Measurements from ENCODE around the gene PALLD.
"Not testable (repeated sequence)": the region's sequence is repeated elsewhere in the genome, so short reads cannot be mapped to it uniquely, and the experiment has no call there.

PALLD gene

DNA sequence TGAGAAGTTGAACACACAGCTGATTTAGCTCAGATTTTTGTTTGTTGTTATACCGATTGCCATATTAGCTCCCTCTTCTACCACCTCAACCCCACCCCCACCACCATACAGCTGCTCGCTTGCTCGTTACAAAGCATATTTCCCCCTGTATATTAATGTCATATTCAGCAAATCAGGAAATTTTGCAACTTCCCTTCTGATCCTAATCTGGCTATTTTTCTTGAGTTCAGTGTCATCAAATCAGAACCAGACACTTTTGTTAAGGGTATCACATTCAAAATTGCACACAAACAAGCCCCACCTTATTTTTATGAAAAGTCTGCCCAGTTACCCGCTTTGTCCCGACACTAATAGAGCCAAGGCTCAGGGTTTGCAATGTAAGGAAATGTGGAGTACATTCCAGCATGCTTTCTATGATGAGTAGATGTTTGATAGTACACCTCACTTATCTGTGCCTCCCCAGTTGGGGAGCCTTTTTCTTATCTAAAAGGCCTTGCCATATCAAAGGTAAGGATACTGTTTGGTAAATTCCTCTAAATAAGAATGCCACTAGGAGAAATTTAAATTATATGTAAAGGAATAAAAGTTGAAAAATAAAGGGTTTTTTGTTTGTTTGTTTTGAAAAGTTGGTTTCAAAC lies 301.0 kb downstream of the PALLD start:
- no peaks in the 10 kb centered on the region for H3K27me3 ChIP-seq (ENCODE audit: insufficient read depth, low read depth, severe bottlenecking)
- no peak for DNase-seq
- no peak overlapping the region for H3K27ac ChIP-seq
- H3K4me3 ChIP-seq (ENCODE audit: low read depth, low read length), result no peak overlapping the region
- peaks cover 5% of the 10 kb centered on the region for H3K9me3 ChIP-seq (ENCODE audit: severe bottlenecking)
- TF ChIP-seq, protein P1, sequence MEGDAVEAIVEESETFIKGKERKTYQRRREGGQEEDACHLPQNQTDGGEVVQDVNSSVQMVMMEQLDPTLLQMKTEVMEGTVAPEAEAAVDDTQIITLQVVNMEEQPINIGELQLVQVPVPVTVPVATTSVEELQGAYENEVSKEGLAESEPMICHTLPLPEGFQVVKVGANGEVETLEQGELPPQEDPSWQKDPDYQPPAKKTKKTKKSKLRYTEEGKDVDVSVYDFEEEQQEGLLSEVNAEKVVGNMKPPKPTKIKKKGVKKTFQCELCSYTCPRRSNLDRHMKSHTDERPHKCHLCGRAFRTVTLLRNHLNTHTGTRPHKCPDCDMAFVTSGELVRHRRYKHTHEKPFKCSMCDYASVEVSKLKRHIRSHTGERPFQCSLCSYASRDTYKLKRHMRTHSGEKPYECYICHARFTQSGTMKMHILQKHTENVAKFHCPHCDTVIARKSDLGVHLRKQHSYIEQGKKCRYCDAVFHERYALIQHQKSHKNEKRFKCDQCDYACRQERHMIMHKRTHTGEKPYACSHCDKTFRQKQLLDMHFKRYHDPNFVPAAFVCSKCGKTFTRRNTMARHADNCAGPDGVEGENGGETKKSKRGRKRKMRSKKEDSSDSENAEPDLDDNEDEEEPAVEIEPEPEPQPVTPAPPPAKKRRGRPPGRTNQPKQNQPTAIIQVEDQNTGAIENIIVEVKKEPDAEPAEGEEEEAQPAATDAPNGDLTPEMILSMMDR (IDR thresholded peaks at IDR 0.05; ENCODE audit: low read depth, low read length), result no peak
- H3K36me3 ChIP-seq, result no peaks in the 10 kb centered on the region

DNA sequence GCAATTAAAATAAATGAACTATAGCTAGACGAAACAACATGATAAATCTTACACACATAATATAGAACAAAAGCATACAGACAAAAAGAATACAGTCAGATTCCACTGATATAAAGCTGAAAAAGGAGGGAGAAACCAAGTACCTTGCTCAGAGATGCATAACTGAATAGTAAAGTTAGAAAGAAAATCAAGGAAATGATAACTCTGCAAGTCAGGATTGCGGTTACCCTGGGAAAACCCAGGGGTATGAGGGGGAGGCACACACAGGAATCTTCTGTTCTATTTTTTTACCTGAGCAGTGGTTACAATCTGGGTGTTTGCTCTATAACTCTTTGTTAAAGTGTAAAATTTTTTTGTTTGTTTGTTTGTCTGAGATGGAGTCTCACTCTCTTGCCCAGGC lies 304.1 kb downstream of the PALLD start:
- Histone ChIP-seq H3K4me3 (ENCODE audit: low read depth, low read length) (no peak overlapping the region), H3K36me3 (no peaks in the 10 kb centered on the region), H3K9me3 (ENCODE audit: severe bottlenecking) (peaks cover 5% of the 10 kb centered on the region), H3K27ac (no peak overlapping the region), H3K27me3 (ENCODE audit: insufficient read depth, low read depth, severe bottlenecking) (no peaks in the 10 kb centered on the region)
- TF ChIP-seq, protein P1 (IDR thresholded peaks at IDR 0.05; ENCODE audit: low read depth, low read length), result no peak
- DNase-seq, result no peak

DNA sequence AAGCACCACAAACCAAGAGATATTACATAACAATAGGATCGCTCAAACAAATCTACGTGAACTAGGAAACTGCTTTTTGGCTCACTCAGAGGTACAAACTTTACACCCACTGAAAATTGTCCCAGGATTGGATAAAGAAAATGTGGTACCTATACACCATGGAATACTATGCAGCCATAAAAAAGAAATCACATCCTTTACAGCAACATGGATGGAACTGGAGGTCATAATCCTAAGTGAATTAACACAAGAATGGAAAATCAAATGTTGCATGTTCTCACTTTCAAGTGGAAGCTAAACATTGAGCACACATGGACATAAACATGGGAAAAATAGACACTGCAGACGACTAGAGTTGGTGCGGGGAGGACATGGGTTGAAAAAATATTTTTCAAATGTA lies 305.4 kb downstream of the PALLD start:
- H3K27ac ChIP-seq, result no peak overlapping the region
- H3K9me3 ChIP-seq (ENCODE audit: severe bottlenecking), result peaks cover 5% of the 10 kb centered on the region
- H3K4me3 ChIP-seq (ENCODE audit: low read depth, low read length), result no peak overlapping the region
- H3K27me3 ChIP-seq (ENCODE audit: insufficient read depth, low read depth, severe bottlenecking), result no peaks in the 10 kb centered on the region
- DNase-seq, result no peak
- no peaks in the 10 kb centered on the region for H3K36me3 ChIP-seq
- TF ChIP-seq, protein P1 (IDR thresholded peaks at IDR 0.05; ENCODE audit: low read depth, low read length), result no peak

DNA sequence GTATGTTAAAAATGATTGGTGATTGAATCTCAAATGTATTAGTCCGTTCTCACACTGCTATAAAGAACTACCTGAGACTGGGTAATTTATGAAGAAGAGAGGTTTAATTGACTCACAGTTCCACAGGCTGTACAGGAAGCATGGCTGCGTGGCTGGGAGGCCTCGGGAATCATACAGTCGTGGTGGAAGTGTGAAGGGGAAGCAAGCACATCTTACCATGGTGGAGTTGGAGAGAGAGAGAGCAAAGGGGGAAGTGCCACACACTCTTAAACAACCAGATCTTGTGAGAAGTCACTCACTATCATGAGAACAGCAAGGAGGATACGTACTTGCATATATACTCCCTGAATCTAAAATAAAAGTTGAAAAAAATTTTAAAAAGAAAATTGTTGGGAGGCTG lies 306.2 kb downstream of the PALLD start:
- not testable (repeated sequence) for DNase-seq; H3K36me3 ChIP-seq; H3K9me3 ChIP-seq (ENCODE audit: severe bottlenecking); H3K4me3 ChIP-seq (ENCODE audit: low read depth, low read length); H3K27ac ChIP-seq; H3K27me3 ChIP-seq (ENCODE audit: insufficient read depth, low read depth, severe bottlenecking)

DNA sequence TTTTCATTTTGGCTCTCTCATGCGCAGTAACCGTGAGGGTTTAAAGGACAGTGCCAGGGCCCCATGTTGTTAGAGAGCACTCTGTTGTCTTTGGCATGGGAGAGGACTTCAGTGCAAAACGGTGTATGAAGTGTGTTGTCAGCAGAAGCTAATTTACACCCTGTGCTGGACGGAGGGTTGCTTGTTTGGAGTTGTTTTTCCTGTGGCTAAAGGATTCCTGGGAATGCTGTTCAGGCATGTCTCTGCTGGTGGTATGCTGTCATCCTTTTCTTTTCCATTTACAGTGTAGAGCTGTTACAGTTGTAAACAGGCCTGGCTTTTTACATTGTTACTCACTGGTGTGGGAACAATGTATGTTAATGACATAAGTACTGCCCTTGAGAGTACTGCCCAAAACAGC lies 306.9 kb downstream of the PALLD start:
- DNase-seq, result no peak
- Histone ChIP-seq H3K36me3 (no peaks in the 10 kb centered on the region), H3K27ac (no peak overlapping the region)

DNA sequence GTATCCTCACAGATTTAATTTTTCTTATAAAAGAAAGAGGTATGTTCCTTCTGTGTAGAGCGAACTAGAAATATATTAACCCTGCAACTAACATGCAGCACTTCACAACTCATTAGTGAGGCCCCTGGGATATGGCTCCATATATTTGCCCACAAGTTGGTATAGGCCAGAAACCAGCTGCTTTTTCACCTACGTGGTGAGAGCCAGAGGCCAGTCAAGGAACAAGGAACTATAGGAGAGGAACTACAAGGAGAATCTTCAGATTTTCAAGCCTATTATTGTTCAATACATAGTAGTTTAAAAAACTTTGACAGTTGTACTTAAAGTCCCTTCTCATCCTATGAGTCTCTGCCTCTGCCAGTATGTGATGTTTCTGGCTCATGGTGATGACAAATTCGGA lies 307.3 kb downstream of the PALLD start:
- H3K4me3 ChIP-seq (ENCODE audit: low read depth, low read length), result no peak overlapping the region
- DNase-seq, result no peak
- no peaks in the 10 kb centered on the region for H3K27me3 ChIP-seq (ENCODE audit: insufficient read depth, low read depth, severe bottlenecking)
- TF ChIP-seq, protein P1 (IDR thresholded peaks at IDR 0.05; ENCODE audit: low read depth, low read length), result no peak
- no peak overlapping the region for H3K27ac ChIP-seq
- peaks cover 5% of the 10 kb centered on the region for H3K9me3 ChIP-seq (ENCODE audit: severe bottlenecking)
- no peaks in the 10 kb centered on the region for H3K36me3 ChIP-seq

More for the DNA sequence above, 306.9 kb downstream of the PALLD start:
- Histone ChIP-seq H3K27me3 (ENCODE audit: insufficient read depth, low read depth, severe bottlenecking) (no peaks in the 10 kb centered on the region), H3K4me3 (ENCODE audit: low read depth, low read length) (no peak overlapping the region), H3K9me3 (ENCODE audit: severe bottlenecking) (peaks cover 5% of the 10 kb centered on the region)
- TF ChIP-seq, protein P1 (IDR thresholded peaks at IDR 0.05; ENCODE audit: low read depth, low read length), result no peak

Data from WERI-Rb-1 (cell line).